Measurements from ENCODE around the gene C18orf32.

GRCh38 chr18:49517483-49517882 lies 30.4 kb upstream of the C18orf32 start:
- TF ChIP-seq CTCF (IDR thresholded peaks at IDR 0.05) (no peak), POLR2A (IDR thresholded peaks at IDR 0.05) (no peak)
